ENCODE results near the gene ZNF77. TPM values are rescaled to one million over a fixed set of nuclear protein-coding genes. Genes with fewer than 3 reads are reported as not detected.
A peak's percentile ranks its signal among the peaks of the same experiment; 100 is the strongest.
"Not testable (repeated sequence)": the region's sequence is repeated elsewhere in the genome, so short reads cannot be mapped to it uniquely, and the experiment has no call there.

Gene ZNF77
- total RNA-seq, 1 experiment from 2014 or later = 3.5 TPM

GRCh38 chr19:2942928-2943640, 1.7 kb downstream of the ZNF77 start:
- DNase-seq (ENCODE audit: low read depth, low spot score) = no peak
- in situ Hi-C loops (cut with HindIII; ENCODE audit: low pct_unique_long_range_greater_than_20kb, low sequenced_read_pairs) = no loop called here

GRCh38 chr19:2935863-2936262, 8.9 kb downstream of the ZNF77 start:
- in situ Hi-C loops (cut with HindIII; ENCODE audit: low pct_unique_long_range_greater_than_20kb, low sequenced_read_pairs); DNase-seq (ENCODE audit: low read depth, low spot score): not testable (repeated sequence)

- DNase-seq (ENCODE audit: low read depth, low spot score) = no peak
- in situ Hi-C loops (cut with HindIII; ENCODE audit: low pct_unique_long_range_greater_than_20kb, low sequenced_read_pairs) = no loop called here
These were observed 11.3 kb downstream of the ZNF77 start for GRCh38 chr19:2933490-2933910.

- in situ Hi-C loops (cut with HindIII; ENCODE audit: low pct_unique_long_range_greater_than_20kb, low sequenced_read_pairs) = no loop called here
- DNase-seq (ENCODE audit: low read depth, low spot score) = no peak
These were observed 17.7 kb downstream of the ZNF77 start for GRCh38 chr19:2927032-2927430.

- in situ Hi-C loops (cut with HindIII; ENCODE audit: low pct_unique_long_range_greater_than_20kb, low sequenced_read_pairs) = no loop called here
- no peak for DNase-seq (ENCODE audit: low read depth, low spot score)
These were observed 18.3 kb downstream of the ZNF77 start for GRCh38 chr19:2926341-2927031.

- DNase-seq (ENCODE audit: low read depth, low spot score) = no peak
- in situ Hi-C loops (cut with HindIII; ENCODE audit: low pct_unique_long_range_greater_than_20kb, low sequenced_read_pairs) = no loop called here
These were observed 21.3 kb downstream of the ZNF77 start for GRCh38 chr19:2923510-2923909.

- no peak for DNase-seq (ENCODE audit: low read depth, low spot score)
These were observed 21.8 kb downstream of the ZNF77 start for GRCh38 chr19:2922987-2923386.

GRCh38 chr19:2917275-2918184, 27.2 kb downstream of the ZNF77 start:
- no peak for DNase-seq (ENCODE audit: low read depth, low spot score)

More at GRCh38 chr19:2922987-2923386, 21.8 kb downstream of the ZNF77 start:
- in situ Hi-C loops (cut with HindIII; ENCODE audit: low pct_unique_long_range_greater_than_20kb, low sequenced_read_pairs) = no loop called here

GRCh38 chr19:2912306-2912705, 32.5 kb downstream of the ZNF77 start:
- no peak for DNase-seq (ENCODE audit: low read depth, low spot score)

More at GRCh38 chr19:2917275-2918184, 27.2 kb downstream of the ZNF77 start:
- in situ Hi-C loops (cut with HindIII; ENCODE audit: low pct_unique_long_range_greater_than_20kb, low sequenced_read_pairs) = no loop called here

GRCh38 chr19:2906631-2907195, 38.1 kb downstream of the ZNF77 start:
- in situ Hi-C loops (cut with HindIII; ENCODE audit: low pct_unique_long_range_greater_than_20kb, low sequenced_read_pairs) = no loop called here
- no peak for DNase-seq (ENCODE audit: low read depth, low spot score)

More at GRCh38 chr19:2912306-2912705, 32.5 kb downstream of the ZNF77 start:
- in situ Hi-C loops (cut with HindIII; ENCODE audit: low pct_unique_long_range_greater_than_20kb, low sequenced_read_pairs) = no loop called here

GRCh38 chr19:2905918-2906519, 38.8 kb downstream of the ZNF77 start:
- in situ Hi-C loops (cut with HindIII; ENCODE audit: low pct_unique_long_range_greater_than_20kb, low sequenced_read_pairs) = no loop called here
- no peak for DNase-seq (ENCODE audit: low read depth, low spot score)

GRCh38 chr19:2903326-2903725, 41.4 kb downstream of the ZNF77 start:
- DNase-seq (ENCODE audit: low read depth, low spot score); in situ Hi-C loops (cut with HindIII; ENCODE audit: low pct_unique_long_range_greater_than_20kb, low sequenced_read_pairs): not testable (repeated sequence)

GRCh38 chr19:2902590-2903218, 42.1 kb downstream of the ZNF77 start:
- in situ Hi-C loops (cut with HindIII; ENCODE audit: low pct_unique_long_range_greater_than_20kb, low sequenced_read_pairs) = no loop called here
- DNase-seq (ENCODE audit: low read depth, low spot score) = no peak

- in situ Hi-C loops (cut with HindIII; ENCODE audit: low pct_unique_long_range_greater_than_20kb, low sequenced_read_pairs) = no loop called here
These were observed 44.2 kb downstream of the ZNF77 start, which contains the start of gene ZNF57 for GRCh38 chr19:2900296-2901252. ZNF57 (plus strand) TSS chr19:2900928; CDS start chr19:2901046, 118 bp downstream.

GRCh38 chr19:2896694-2897093, 48.1 kb downstream of the ZNF77 start:
- no peak for DNase-seq (ENCODE audit: low read depth, low spot score)
- in situ Hi-C loops (cut with HindIII; ENCODE audit: low pct_unique_long_range_greater_than_20kb, low sequenced_read_pairs) = no loop called here

More at GRCh38 chr19:2900296-2901252, 44.2 kb downstream of the ZNF77 start, which contains the start of gene ZNF57:
- DNase-seq (ENCODE audit: low read depth, low spot score) = peak; percentile 98

- DNase-seq (ENCODE audit: low read depth, low spot score); in situ Hi-C loops (cut with HindIII; ENCODE audit: low pct_unique_long_range_greater_than_20kb, low sequenced_read_pairs): not testable (repeated sequence)
These were observed 54.2 kb downstream of the ZNF77 start for GRCh38 chr19:2890531-2890930.

Data from SK-MEL-5 (cell line).